DOHH2 (cell line): ENCODE results near the gene CEP78.

Source experiments
- H3F3A ChIP-seq: fragments of 200-600 bp; sonication (generic), shearing (Covaris generic); 2 replicates; pipeline ENCODE4 v1.6.0; 2016; ENCODE audit warnings: antibody characterized with exemption, mild to moderate bottlenecking; ENCODE audit not compliant: control insufficient read depth, insufficient read depth
- H3K27ac ChIP-seq: fragments of 200-600 bp; sonication (generic); 2 replicates; pipeline ENCODE4 v1.5.1; 2014; ENCODE audit warnings: low read depth, mild to moderate bottlenecking, low read length, moderate library complexity
- H3K27me3 ChIP-seq: fragments of 200-600 bp; sonication (generic); 2 replicates; pipeline ENCODE4 v1.6.1; 2014; ENCODE audit warnings: mild to moderate bottlenecking, low read length, mixed read lengths; ENCODE audit not compliant: control insufficient read depth
- H3K36me3 ChIP-seq: fragments of 200-600 bp; sonication (generic); 2 replicates; pipeline ENCODE4 v1.6.1; 2014; ENCODE audit warnings: mild to moderate bottlenecking, low read length, moderate library complexity, mixed read lengths; ENCODE audit not compliant: control insufficient read depth
- H3K4me1 ChIP-seq: fragments of 200-600 bp; sonication (generic); 2 replicates; pipeline ENCODE4 v1.6.1; 2014; ENCODE audit warnings: mild to moderate bottlenecking, low read length, mixed read lengths; ENCODE audit not compliant: control insufficient read depth
- H3K4me2 ChIP-seq: fragments of 200-600 bp; sonication (generic); 2 replicates; pipeline ENCODE4 v1.6.0; 2014; ENCODE audit warnings: mild to moderate bottlenecking, low read length, moderate library complexity
- H3K4me3 ChIP-seq: fragments of 200-600 bp; sonication (generic); 2 replicates; pipeline ENCODE4 v1.5.1; 2014; ENCODE audit warnings: mild to moderate bottlenecking, low read length, mixed read lengths
- H3K79me2 ChIP-seq: fragments of 200-600 bp; sonication (generic); 2 replicates; pipeline ENCODE4 v1.6.1; 2014; ENCODE audit warnings: mild to moderate bottlenecking, low read length, mixed read lengths; ENCODE audit not compliant: control insufficient read depth
- H3K9me2 ChIP-seq: fragments of 200-600 bp; sonication (generic); replicated peaks from 2 replicates; pipeline ENCODE4 v1.6.1; 2014; ENCODE audit warnings: mild to moderate bottlenecking, low read length, mixed read lengths; ENCODE audit not compliant: control insufficient read depth
- H3K9me3 ChIP-seq: fragments of 200-600 bp; sonication (generic); 2 replicates; pipeline ENCODE4 v1.6.1; 2014; ENCODE audit warnings: antibody characterized with exemption, low read length, mixed read lengths; ENCODE audit not compliant: control insufficient read depth, insufficient read depth
- H4K20me1 ChIP-seq: fragments of 200-600 bp; sonication (generic); 2 replicates; pipeline ENCODE4 v1.6.0; 2014; ENCODE audit warnings: low read depth, mild to moderate bottlenecking, antibody characterized with exemption, low read length, moderate library complexity; ENCODE audit not compliant: control insufficient read depth, insufficient read depth
- CTCF ChIP-seq: fragments of 200-600 bp; sonication (generic); IDR thresholded peaks from one replicate; pipeline ENCODE4 v1.5.1; 2014; ENCODE audit warnings: antibody characterized with exemption, mild to moderate bottlenecking, low read depth, low read length; ENCODE audit not compliant: poor library complexity, severe bottlenecking
- EZH2phosphoT487 ChIP-seq: fragments of 200-600 bp; sonication (generic); IDR thresholded peaks from 2 replicates; pipeline ENCODE4 v1.6.1; 2017; ENCODE audit warnings: borderline replicate concordance, mild to moderate bottlenecking, antibody characterized with exemption, low read length, moderate library complexity, mixed read lengths

Gene CEP78

GRCh38 chr9:78311075-78311474 lies 75.2 kb downstream of the CEP78 start:
- H3K27me3 ChIP-seq, result no peaks in the 10 kb centered on the region
- H3K4me3 ChIP-seq, result no peak overlapping the region
- H3K79me2 ChIP-seq, result no peaks in the 10 kb centered on the region
- no peaks in the 10 kb centered on the region for H3K4me1 ChIP-seq
- no peak overlapping the region for H3K27ac ChIP-seq
- peaks cover 65% of the 10 kb centered on the region for H3K36me3 ChIP-seq
- no peaks in the 10 kb centered on the region for H3F3A ChIP-seq
- no peak for TF ChIP-seq CTCF
- TF ChIP-seq EZH2phosphoT487, result no peak
- no peaks in the 10 kb centered on the region for H3K9me3 ChIP-seq
- H4K20me1 ChIP-seq, result no peaks in the 10 kb centered on the region
- H3K9me2 ChIP-seq, result no peaks in the 10 kb centered on the region
- no peak overlapping the region for H3K4me2 ChIP-seq

- Histone ChIP-seq H3K4me3 (no peak overlapping the region), H3K9me2 (no peaks in the 10 kb centered on the region), H3K79me2 (no peaks in the 10 kb centered on the region), H3K36me3 (peaks cover 67% of the 10 kb centered on the region), H3K4me2 (no peak overlapping the region), H3F3A (no peaks in the 10 kb centered on the region), H3K27ac (no peak overlapping the region), H3K4me1 (no peaks in the 10 kb centered on the region), H3K27me3 (no peaks in the 10 kb centered on the region), H3K9me3 (no peaks in the 10 kb centered on the region), H4K20me1 (no peaks in the 10 kb centered on the region)
- TF ChIP-seq CTCF (no peak), EZH2phosphoT487 (no peak)
Measured at GRCh38 chr9:78311886-78312524, 76.1 kb downstream of the CEP78 start.

DNA sequence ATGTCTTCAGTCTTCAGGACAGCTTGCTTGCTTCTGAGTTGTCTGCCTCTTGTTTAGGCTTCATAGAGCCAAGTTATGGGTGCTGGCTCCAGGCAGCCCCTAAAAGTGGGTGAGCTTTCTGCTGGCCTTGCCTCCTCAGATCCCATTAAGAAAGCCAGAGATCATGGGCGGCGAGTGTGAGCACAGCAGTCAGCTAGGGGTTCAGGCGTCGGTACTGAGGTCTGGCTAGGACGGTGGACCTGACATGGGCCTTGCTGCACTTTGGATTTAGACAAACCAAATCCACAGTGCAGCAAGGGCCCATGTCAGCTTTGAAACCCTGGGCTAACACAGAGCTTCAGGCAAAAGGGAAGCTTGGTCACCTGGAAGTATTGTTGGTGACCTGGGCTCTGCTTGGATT lies 78.7 kb downstream of the CEP78 start:
- TF ChIP-seq EZH2phosphoT487 (no peak), CTCF (no peak)
- Histone ChIP-seq H3K4me2 (no peak overlapping the region), H3F3A (no peaks in the 10 kb centered on the region), H3K27ac (no peak overlapping the region), H3K9me3 (no peaks in the 10 kb centered on the region), H3K79me2 (no peaks in the 10 kb centered on the region), H3K36me3 (peaks cover 71% of the 10 kb centered on the region), H3K4me3 (no peak overlapping the region), H3K9me2 (no peaks in the 10 kb centered on the region), H3K27me3 (no peaks in the 10 kb centered on the region), H3K4me1 (no peaks in the 10 kb centered on the region), H4K20me1 (no peaks in the 10 kb centered on the region)
